Stimulated activated naive B cell treated with anti-CD40 and anti-IgM and Interleukin-4, amounts not matched to agents 10 μg/mL and 1 μg/mL and 100 μg/mL, for 72 hours (primary cell): Measurements from ENCODE around the gene RELT.

Source experiments
- ATAC-seq, 2 donors: fragments of 150-1000 bp; cut with Tn5 transposase; replicated peaks; 2 replicates each; pipeline ENCODE4 v1.10.0; 2021; ENCODE audit warnings: moderate library complexity in 1 of 2
- DNase-seq: peaks from one replicate; pipeline ENCODE4 v3.0.0; 2021
- H3K27ac Mint-ChIP-seq: one replicate; pipeline ENCODE4 v1.8.0; 2022; ENCODE audit warnings: mild to moderate bottlenecking, mixed read lengths
- H3K27me3 Mint-ChIP-seq, 2 donors: one replicate each; pipeline ENCODE4 v1.8.0; 2022; ENCODE audit warnings: mixed read lengths in 2 of 2
- H3K36me3 Mint-ChIP-seq, 2 donors: one replicate each; pipeline ENCODE4 v1.8.0; 2022; ENCODE audit warnings: mixed read lengths in 2 of 2, mild to moderate bottlenecking in 1 of 2
- H3K4me1 Mint-ChIP-seq, 2 donors: one replicate each; pipeline ENCODE4 v1.8.0; 2022; ENCODE audit warnings: mixed read lengths in 2 of 2, mild to moderate bottlenecking in 1 of 2
- H3K4me3 Mint-ChIP-seq, 2 donors: one replicate each; pipeline ENCODE4 v1.8.0; 2022; ENCODE audit warnings: mild to moderate bottlenecking in 2 of 2, mixed read lengths in 2 of 2, moderate library complexity in 1 of 2
- H3K9me3 Mint-ChIP-seq, 2 donors: one replicate each; pipeline ENCODE4 v1.8.0; 2022; ENCODE audit warnings: mixed read lengths in 2 of 2, mild to moderate bottlenecking in 1 of 2

The RELT gene

GRCh38 chr11:73358071-73358470 lies 18.1 kb upstream of the RELT start:
- Mint-ChIP-seq H3K4me1 (peaks cover 7 to 10% of the 10 kb centered on the region in 2 donors), H3K9me3 (no peaks in the 10 kb centered on the region), H3K36me3 (peaks cover 62 to 66% of the 10 kb centered on the region in 2 donors), H3K4me3 (no peak overlapping the region), H3K27me3 (no peaks in the 10 kb centered on the region), H3K27ac (peak overlapping the region; percentile 9)
- ATAC-seq (no peak), DNase-seq (no peak)

GRCh38 chr11:73359341-73359740 lies 16.9 kb upstream of the RELT start:
- ATAC-seq (no peak), DNase-seq (no peak)
- H3K4me1 Mint-ChIP-seq = peaks cover 14 to 20% of the 10 kb centered on the region in 2 donors
- no peaks in the 10 kb centered on the region for H3K9me3 Mint-ChIP-seq
- no peak overlapping the region for H3K4me3 Mint-ChIP-seq
- H3K27me3 Mint-ChIP-seq = no peaks in the 10 kb centered on the region
- peaks cover 66% of the 10 kb centered on the region in 2 donors for H3K36me3 Mint-ChIP-seq
- H3K27ac Mint-ChIP-seq = no peak overlapping the region

GRCh38 chr11:73359930-73360742 lies 16.1 kb upstream of the RELT start:
- peak overlapping the region; percentile 20 for H3K27ac Mint-ChIP-seq
- DNase-seq (no peak), ATAC-seq (peak in 1 of 2 donors; percentile 38)
- no peaks in the 10 kb centered on the region for H3K27me3 Mint-ChIP-seq
- H3K4me3 Mint-ChIP-seq = no peak overlapping the region
- peaks cover 60 to 65% of the 10 kb centered on the region in 2 donors for H3K36me3 Mint-ChIP-seq
- peaks cover 20 to 28% of the 10 kb centered on the region in 2 donors for H3K4me1 Mint-ChIP-seq
- H3K9me3 Mint-ChIP-seq = no peaks in the 10 kb centered on the region

- no peaks in the 10 kb centered on the region for H3K27me3 Mint-ChIP-seq
- no peak for DNase-seq
- no peaks in the 10 kb centered on the region for H3K9me3 Mint-ChIP-seq
- no peak overlapping the region for H3K4me3 Mint-ChIP-seq
- ATAC-seq = no peak
- H3K36me3 Mint-ChIP-seq = peaks cover 60 to 69% of the 10 kb centered on the region in 2 donors
- H3K27ac Mint-ChIP-seq = no peak overlapping the region
- H3K4me1 Mint-ChIP-seq = peaks cover 22 to 35% of the 10 kb centered on the region in 2 donors
Measured at GRCh38 chr11:73360743-73361369, 15.3 kb upstream of the RELT start.

GRCh38 chr11:73361953-73362776 lies 14.0 kb upstream of the RELT start:
- Mint-ChIP-seq H3K9me3 (no peaks in the 10 kb centered on the region), H3K36me3 (peaks cover 62 to 71% of the 10 kb centered on the region in 2 donors), H3K4me3 (no peak overlapping the region), H3K4me1 (peaks cover 29 to 48% of the 10 kb centered on the region in 2 donors), H3K27ac (peak overlapping the region; percentile 84), H3K27me3 (no peaks in the 10 kb centered on the region)
- DNase-seq = no peak
- ATAC-seq = no peak

- no peak for ATAC-seq
- H3K27ac Mint-ChIP-seq = no peak overlapping the region
- H3K9me3 Mint-ChIP-seq = no peaks in the 10 kb centered on the region
- H3K36me3 Mint-ChIP-seq = peaks cover 62 to 70% of the 10 kb centered on the region in 2 donors
- no peak for DNase-seq
- no peak overlapping the region for H3K4me3 Mint-ChIP-seq
- H3K27me3 Mint-ChIP-seq = no peaks in the 10 kb centered on the region
- H3K4me1 Mint-ChIP-seq = peaks cover 39 to 58% of the 10 kb centered on the region in 2 donors
Measured at GRCh38 chr11:73363147-73363546, 13.1 kb upstream of the RELT start.

- no peak for DNase-seq
- Mint-ChIP-seq H3K4me3 (no peak overlapping the region), H3K4me1 (peaks cover 46 to 74% of the 10 kb centered on the region in 2 donors), H3K27ac (peak overlapping the region; percentile 88), H3K9me3 (no peaks in the 10 kb centered on the region), H3K36me3 (peaks cover 47 to 64% of the 10 kb centered on the region in 2 donors), H3K27me3 (no peaks in the 10 kb centered on the region)
- ATAC-seq = no peak
Measured at GRCh38 chr11:73365352-73366264, 10.6 kb upstream of the RELT start.

- Mint-ChIP-seq H3K36me3 (peaks cover 42 to 59% of the 10 kb centered on the region in 2 donors), H3K27ac (peak overlapping the region; percentile 88), H3K27me3 (no peaks in the 10 kb centered on the region), H3K9me3 (no peaks in the 10 kb centered on the region), H3K4me1 (peaks cover 46 to 80% of the 10 kb centered on the region in 2 donors), H3K4me3 (no peak overlapping the region)
- ATAC-seq (peak; percentile 44 to 52), DNase-seq (no peak)
Measured at GRCh38 chr11:73366265-73366610, 10.0 kb upstream of the RELT start.

GRCh38 chr11:73366953-73367352 lies 9.2 kb upstream of the RELT start:
- no peak overlapping the region for H3K4me3 Mint-ChIP-seq
- DNase-seq (no peak), ATAC-seq (no peak)
- H3K9me3 Mint-ChIP-seq = no peaks in the 10 kb centered on the region
- peaks cover 52 to 87% of the 10 kb centered on the region in 2 donors for H3K4me1 Mint-ChIP-seq
- H3K27ac Mint-ChIP-seq = no peak overlapping the region
- no peaks in the 10 kb centered on the region for H3K27me3 Mint-ChIP-seq
- H3K36me3 Mint-ChIP-seq = peaks cover 36 to 55% of the 10 kb centered on the region in 2 donors

- no peaks in the 10 kb centered on the region for H3K9me3 Mint-ChIP-seq
- DNase-seq (no peak), ATAC-seq (peak; percentile 18 to 30)
- H3K36me3 Mint-ChIP-seq = peaks cover 33 to 53% of the 10 kb centered on the region in 2 donors
- no peaks in the 10 kb centered on the region for H3K27me3 Mint-ChIP-seq
- peak overlapping the region; percentile 56 for H3K27ac Mint-ChIP-seq
- peaks cover 56 to 91% of the 10 kb centered on the region in 2 donors for H3K4me1 Mint-ChIP-seq
- H3K4me3 Mint-ChIP-seq = peak overlapping the region in 1 of 2 donors; percentile 19
Measured at GRCh38 chr11:73367482-73368024, 8.6 kb upstream of the RELT start.

GRCh38 chr11:73372375-73372993 lies 3.7 kb upstream of the RELT start:
- Mint-ChIP-seq H3K9me3 (no peaks in the 10 kb centered on the region), H3K36me3 (peaks cover 13 to 19% of the 10 kb centered on the region in 2 donors), H3K27ac (peak overlapping the region; percentile 84), H3K4me1 (peaks cover 45 to 61% of the 10 kb centered on the region in 2 donors), H3K27me3 (no peaks in the 10 kb centered on the region), H3K4me3 (no peak overlapping the region)
- DNase-seq (no peak), ATAC-seq (peak in 1 of 2 donors; percentile 7)

- Mint-ChIP-seq H3K4me1 (peaks cover 44 to 65% of the 10 kb centered on the region in 2 donors), H3K9me3 (no peaks in the 10 kb centered on the region)
- no peak for DNase-seq
Measured at GRCh38 chr11:73374151-73374550, 2.0 kb upstream of the RELT start.

GRCh38 chr11:73375830-73376159 lies 404 bp upstream of the RELT start:
- ATAC-seq (no peak), DNase-seq (no peak)
- Mint-ChIP-seq H3K27me3 (no peaks in the 10 kb centered on the region), H3K9me3 (no peaks in the 10 kb centered on the region), H3K36me3 (peaks cover 29 to 34% of the 10 kb centered on the region in 2 donors), H3K4me3 (peak overlapping the region; percentile 94 to 96), H3K4me1 (peaks cover 61 to 70% of the 10 kb centered on the region in 2 donors), H3K27ac (peak overlapping the region; percentile 98)

More at GRCh38 chr11:73374151-73374550, 2.0 kb upstream of the RELT start:
- no peak for ATAC-seq
- H3K36me3 Mint-ChIP-seq = peaks cover 17 to 24% of the 10 kb centered on the region in 2 donors
- no peak overlapping the region for H3K27ac Mint-ChIP-seq
- H3K4me3 Mint-ChIP-seq = no peak overlapping the region
- no peaks in the 10 kb centered on the region for H3K27me3 Mint-ChIP-seq
